ENCODE data around the gene CLMN. TPM values are rescaled to one million over a fixed set of nuclear protein-coding genes. Genes with fewer than 3 reads are reported as not detected.
A peak's percentile ranks its signal among the peaks of the same experiment; 100 is the strongest.

CLMN gene
- total and polyA plus RNA-seq, 2 of the 4 experiments (the other 2 are of a cell fraction), result 0.10 to 0.18 TPM

DNA sequence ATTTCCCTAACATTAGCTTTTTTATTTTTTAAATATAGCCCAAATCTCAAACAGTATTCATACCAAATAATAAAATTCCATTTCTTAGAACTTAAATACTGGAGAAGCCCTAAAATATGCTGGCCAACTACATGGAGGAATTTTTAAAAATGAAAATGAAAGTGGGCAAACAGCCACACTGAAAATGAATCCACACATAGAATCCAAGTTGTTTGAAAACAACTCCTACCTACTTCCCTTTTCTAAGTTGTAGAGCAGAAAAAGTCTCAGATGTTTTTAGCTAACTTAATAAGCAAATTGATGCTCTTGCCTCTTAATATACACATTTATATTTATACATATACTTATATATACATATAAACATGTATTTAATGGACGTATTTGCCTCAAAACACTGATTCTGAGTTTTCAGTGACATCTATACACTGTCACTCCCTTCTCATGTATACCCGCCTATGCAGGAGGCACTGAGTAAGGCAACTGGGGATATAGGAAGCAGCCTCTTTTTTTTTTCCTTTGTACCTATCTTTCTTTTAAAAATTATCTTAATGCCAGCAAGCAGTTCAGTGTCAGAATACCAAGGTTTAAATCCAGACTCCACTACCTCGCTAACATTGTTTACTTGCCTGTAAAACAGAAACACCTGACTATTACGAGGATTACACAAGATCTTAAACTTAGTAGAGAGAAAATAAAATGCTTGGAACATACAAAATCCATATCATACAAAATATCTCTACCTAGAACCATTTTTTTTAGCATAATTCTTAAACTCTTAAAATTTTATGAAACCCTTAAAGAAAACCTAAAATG is 175.7 kb downstream of the CLMN start:
- in situ Hi-C loops (cut with MboI; ENCODE audit: low sequenced_read_pairs), result loop anchor here (25.0 kb wide), 1 partner anchor 368 kb away; the partner anchor contains the start of gene SYNE3
- intact Hi-C loops (cut with micrococcal nuclease), result no loop called here
- no peak overlapping the region for H2AK5ac ChIP-seq (ENCODE audit: low read depth, low read length)
- H3K79me1 ChIP-seq (ENCODE audit: low read depth in 1 of 2, low read length in 2 of 2), result peaks cover 16 to 60% of the 10 kb centered on the region in 2 experiments
- peak; percentile 29 for DNase-seq
- H3K9ac ChIP-seq (ENCODE audit: low read depth, low read length), result no peak overlapping the region
- H2BK20ac ChIP-seq (ENCODE audit: low read depth, low read length), result no peak overlapping the region
- H3K27me3 ChIP-seq (ENCODE audit: control insufficient read depth, insufficient read depth, low read length), result no peaks in the 10 kb centered on the region
- no peak overlapping the region for H3K23ac ChIP-seq (ENCODE audit: low read depth, low read length)
- H3K56ac ChIP-seq (ENCODE audit: extremely low read depth, insufficient read depth, low read length), result no peak overlapping the region
- no peak overlapping the region for H4K8ac ChIP-seq (ENCODE audit: low read depth in 2 of 2, low read length in 2 of 2)
- H3K27ac ChIP-seq (ENCODE audit: insufficient read depth, low read length), result no peak overlapping the region
- H4K20me1 ChIP-seq (ENCODE audit: insufficient read depth, low read length), result peaks cover 33% of the 10 kb centered on the region
- no peak overlapping the region for H2BK15ac ChIP-seq (ENCODE audit: low read depth, low read length)
- ChIA-PET POLR2A (ENCODE audit: unreplicated experiment) (no interaction called here), CTCF (no interaction called here)
- TF ChIP-seq CEBPB (IDR thresholded peaks at IDR 0.05; ENCODE audit: low read depth, low read length) (no peak), MAFK (IDR thresholded peaks at IDR 0.05; ENCODE audit: low read depth, low read length) (no peak), SMC3 (IDR thresholded peaks at IDR 0.05; ENCODE audit: low read depth, low read length) (no peak), NFE2L2 (IDR thresholded peaks at IDR 0.05; ENCODE audit: low read depth, low read length) (no peak), ELK1 (IDR thresholded peaks at IDR 0.05; ENCODE audit: borderline replicate concordance, low read depth, low read length) (no peak), RFX5 (IDR thresholded peaks at IDR 0.05; ENCODE audit: low read depth, low read length) (no peak), MAZ (IDR thresholded peaks at IDR 0.05; ENCODE audit: borderline replicate concordance, low read depth, low read length) (no peak), RAD21 (IDR thresholded peaks at IDR 0.05; ENCODE audit: low read length) (no peak), POLR2A (IDR thresholded peaks at IDR 0.05; ENCODE audit: low read depth, low read length) (no peak), MXI1 (IDR thresholded peaks at IDR 0.05; ENCODE audit: borderline replicate concordance, low read depth, low read length) (no peak), BHLHE40 (IDR thresholded peaks at IDR 0.05; ENCODE audit: low read depth, low read length) (no peak), CHD1 (IDR thresholded peaks at IDR 0.05; ENCODE audit: low read depth, low read length) (no peak)
- TF ChIP-seq, protein P1, sequence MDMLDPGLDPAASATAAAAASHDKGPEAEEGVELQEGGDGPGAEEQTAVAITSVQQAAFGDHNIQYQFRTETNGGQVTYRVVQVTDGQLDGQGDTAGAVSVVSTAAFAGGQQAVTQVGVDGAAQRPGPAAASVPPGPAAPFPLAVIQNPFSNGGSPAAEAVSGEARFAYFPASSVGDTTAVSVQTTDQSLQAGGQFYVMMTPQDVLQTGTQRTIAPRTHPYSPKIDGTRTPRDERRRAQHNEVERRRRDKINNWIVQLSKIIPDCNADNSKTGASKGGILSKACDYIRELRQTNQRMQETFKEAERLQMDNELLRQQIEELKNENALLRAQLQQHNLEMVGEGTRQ (IDR thresholded peaks at IDR 0.05; ENCODE audit: low read depth, low read length), result no peak
- no peak overlapping the region for H3K4me3 ChIP-seq (ENCODE audit: insufficient read depth, low read depth, low read length)
- H2BK120ac ChIP-seq (ENCODE audit: low read depth, low read length), result no peak overlapping the region
- dilution Hi-C loops (cut with HindIII; ENCODE audit: low sequenced_read_pairs, unreplicated experiment), result no loop called here
- peak overlapping the region; percentile 35; the same call in 1 of the 2 replicates for H3K18ac ChIP-seq (ENCODE audit: low read depth, low read length)
- BruUV-seq (replicated peaks), result no TSS peak
- peak overlapping the region; percentile 36 for H3K4me2 ChIP-seq (ENCODE audit: low read depth, low read length)
- no peaks in the 10 kb centered on the region; the same call in 1 of the 2 replicates for H3K9me3 ChIP-seq (ENCODE audit: control insufficient read depth, insufficient read depth, low read length)
- peaks cover 5% of the 10 kb centered on the region for H3K9me1 ChIP-seq (ENCODE audit: insufficient read depth, low read length)
- no peak overlapping the region for H2AFZ ChIP-seq (replicated peaks; ENCODE audit: low read length, poor library complexity)
- no peak overlapping the region for H4K5ac ChIP-seq (ENCODE audit: low read depth, low read length)
- peak overlapping the region; percentile 29 for H2BK5ac ChIP-seq (ENCODE audit: low read depth, low read length, poor library complexity, severe bottlenecking)
- H3K4me1 ChIP-seq (ENCODE audit: control insufficient read depth, insufficient read depth, low read length), result peaks cover 3% of the 10 kb centered on the region
- no peak overlapping the region for H3K4ac ChIP-seq (ENCODE audit: low read depth, low read length)
- H2AK9ac ChIP-seq (replicated peaks; ENCODE audit: low read depth, low read length, poor library complexity), result no peak overlapping the region
- 0 out of 2 replicates have a peak, but pooled peaks have one; percentile 27 for ATAC-seq (ENCODE audit: low read depth)
- H4K91ac ChIP-seq (ENCODE audit: insufficient read depth, low read depth, low read length), result no peak overlapping the region
- no CpG with 5 or more reads among the region's 4 CpGs for WGBS, 2 experiments (ENCODE audit: extremely low coverage in 2 of 2, insufficient read length in 1 of 2)
- no peak overlapping the region for H3K14ac ChIP-seq (replicated peaks; ENCODE audit: low read depth, low read length)
- H3K36me3 ChIP-seq (ENCODE audit: control insufficient read depth, insufficient read depth, low read length), result no peaks in the 10 kb centered on the region

Data from IMR-90 (cell line).